ENCODE measurements around the gene NHLH2.

- TF ChIP-seq CTCF (IDR thresholded peaks at IDR 0.05) = peak in 3 of 4 experiments; percentile 33 to 58 (median 44)
- no peak for TF ChIP-seq POLR2AphosphoS5 (IDR thresholded peaks at IDR 0.05)
Measured at GRCh38 chr1:115807723-115808122, 33.2 kb downstream of the NHLH2 start.

All from sigmoid colon (tissue), 4 donors.